ENCODE data around the gene BAAT.
"Not testable (repeated sequence)": the region's sequence is repeated elsewhere in the genome, so short reads cannot be mapped to it uniquely, and the experiment has no call there.

Gene BAAT

GRCh38 chr9:101384873-101385536 is at the start of gene BAAT:
BAAT (minus strand) TSS chr9:101385006; CDS start chr9:101371404, 13,602 bp downstream.
- not testable (repeated sequence) for H3K27me3 ChIP-seq, H3K4me3 ChIP-seq, H3K9ac ChIP-seq, H4K20me1 ChIP-seq, H3K4me1 ChIP-seq, H3K27ac ChIP-seq, H3K4me2 ChIP-seq
- H3K36me3 ChIP-seq: peaks cover 33% of the 10 kb centered on the region
- peaks cover 14% of the 10 kb centered on the region for H3K9me3 ChIP-seq

DNA sequence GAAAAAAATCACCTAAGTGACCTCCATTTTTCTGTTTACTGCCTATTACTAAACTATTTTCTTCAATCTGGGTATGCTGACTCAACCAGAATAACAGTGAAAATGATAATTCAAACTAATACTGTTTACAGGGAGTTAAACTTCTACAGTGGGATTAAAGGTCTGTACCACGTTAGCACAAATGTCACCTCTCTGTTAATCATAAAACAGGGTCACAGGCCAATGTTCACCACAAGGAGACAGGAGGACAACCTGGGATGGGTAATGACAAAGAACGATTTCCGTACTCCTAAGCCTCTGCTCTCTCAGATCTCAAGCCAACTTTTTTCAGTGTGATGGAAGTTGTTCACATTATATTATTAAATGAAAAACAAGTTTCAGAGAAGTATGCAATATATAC is 48.4 kb upstream of the BAAT start:
- Histone ChIP-seq H3K27ac (no peak overlapping the region), H3K9me3 (no peaks in the 10 kb centered on the region), H3K4me1 (no peaks in the 10 kb centered on the region), H3K9ac (no peak overlapping the region), H3K27me3 (no peaks in the 10 kb centered on the region), H4K20me1 (no peaks in the 10 kb centered on the region), H3K4me2 (no peak overlapping the region), H3K36me3 (no peaks in the 10 kb centered on the region), H3K4me3 (no peak overlapping the region)
- no peak for TF ChIP-seq Cebpa-rat (IDR thresholded peaks at IDR 0.05)

GRCh38 chr9:101432740-101433139 is 47.9 kb upstream of the BAAT start:
- H3K4me2 ChIP-seq: no peak overlapping the region
- no peak overlapping the region for H3K4me3 ChIP-seq
- TF ChIP-seq Cebpa-rat (IDR thresholded peaks at IDR 0.05): no peak
- no peak overlapping the region for H3K9ac ChIP-seq
- no peaks in the 10 kb centered on the region for H3K4me1 ChIP-seq
- no peaks in the 10 kb centered on the region for H3K27me3 ChIP-seq
- no peaks in the 10 kb centered on the region for H3K9me3 ChIP-seq
- no peaks in the 10 kb centered on the region for H3K36me3 ChIP-seq
- H3K27ac ChIP-seq: no peak overlapping the region
- H4K20me1 ChIP-seq: no peaks in the 10 kb centered on the region

- Histone ChIP-seq H4K20me1 (no peaks in the 10 kb centered on the region), H3K9ac (no peak overlapping the region), H3K4me3 (no peak overlapping the region), H3K27ac (no peak overlapping the region), H3K4me2 (no peak overlapping the region), H3K9me3 (no peaks in the 10 kb centered on the region), H3K27me3 (no peaks in the 10 kb centered on the region), H3K36me3 (no peaks in the 10 kb centered on the region), H3K4me1 (no peaks in the 10 kb centered on the region)
- TF ChIP-seq Cebpa-rat (IDR thresholded peaks at IDR 0.05): no peak
Observed at GRCh38 chr9:101432171-101432570, 47.4 kb upstream of the BAAT start.

- no peak overlapping the region for H3K4me2 ChIP-seq
- no peaks in the 10 kb centered on the region for H3K36me3 ChIP-seq
- no peaks in the 10 kb centered on the region for H3K9me3 ChIP-seq
- H3K4me1 ChIP-seq: no peaks in the 10 kb centered on the region
- no peak overlapping the region for H3K27ac ChIP-seq
- no peak for TF ChIP-seq Cebpa-rat (IDR thresholded peaks at IDR 0.05)
- no peaks in the 10 kb centered on the region for H4K20me1 ChIP-seq
- no peak overlapping the region for H3K4me3 ChIP-seq
- no peak overlapping the region for H3K9ac ChIP-seq
- no peaks in the 10 kb centered on the region for H3K27me3 ChIP-seq
Observed at GRCh38 chr9:101429736-101430135, 44.9 kb upstream of the BAAT start.

- no peaks in the 10 kb centered on the region for H3K4me1 ChIP-seq
- H3K27ac ChIP-seq: no peak overlapping the region
- peak; percentile 53; the same call in 1 of the 2 replicates for TF ChIP-seq Cebpa-rat (IDR thresholded peaks at IDR 0.05)
- no peak overlapping the region for H3K9ac ChIP-seq
- no peak overlapping the region for H3K4me3 ChIP-seq
- H4K20me1 ChIP-seq: no peaks in the 10 kb centered on the region
- no peaks in the 10 kb centered on the region for H3K27me3 ChIP-seq
- H3K4me2 ChIP-seq: no peak overlapping the region
- no peaks in the 10 kb centered on the region for H3K36me3 ChIP-seq
- no peaks in the 10 kb centered on the region for H3K9me3 ChIP-seq
Observed at GRCh38 chr9:101428909-101429308, 44.1 kb upstream of the BAAT start.

DNA sequence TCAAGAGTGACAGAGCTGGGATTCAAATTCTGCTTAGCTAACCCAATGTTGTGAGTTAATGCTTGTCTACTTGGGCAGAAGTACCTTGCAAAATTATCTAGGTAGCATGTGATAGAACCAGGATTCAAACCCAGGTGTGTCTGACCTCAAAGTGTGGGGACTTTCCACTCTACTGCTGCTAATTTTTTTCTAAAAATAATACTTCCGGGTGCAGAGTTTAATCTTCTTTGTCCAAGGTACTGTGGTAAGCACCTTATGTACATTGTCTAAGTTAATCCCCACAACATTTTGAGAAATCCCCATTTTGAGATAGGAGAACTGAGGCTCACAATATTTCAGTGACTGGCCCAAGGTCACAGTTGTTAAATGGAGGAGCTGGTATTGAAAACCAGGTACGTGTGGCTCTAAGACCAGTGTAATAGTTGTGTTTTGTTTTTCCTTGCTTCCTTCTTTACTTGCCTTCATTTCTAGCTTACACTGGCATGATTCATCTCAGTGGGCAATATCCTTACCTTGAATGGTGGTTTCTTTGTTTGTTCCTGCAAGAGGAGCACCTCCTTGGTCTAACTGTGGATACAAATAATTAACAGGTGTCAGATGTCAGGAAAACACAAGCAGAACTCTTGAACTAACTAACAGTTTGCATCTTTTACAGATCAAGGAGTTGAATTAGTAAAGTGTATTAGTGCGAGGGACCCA is 43.3 kb upstream of the BAAT start:
- H3K9ac ChIP-seq: no peak overlapping the region

DNA sequence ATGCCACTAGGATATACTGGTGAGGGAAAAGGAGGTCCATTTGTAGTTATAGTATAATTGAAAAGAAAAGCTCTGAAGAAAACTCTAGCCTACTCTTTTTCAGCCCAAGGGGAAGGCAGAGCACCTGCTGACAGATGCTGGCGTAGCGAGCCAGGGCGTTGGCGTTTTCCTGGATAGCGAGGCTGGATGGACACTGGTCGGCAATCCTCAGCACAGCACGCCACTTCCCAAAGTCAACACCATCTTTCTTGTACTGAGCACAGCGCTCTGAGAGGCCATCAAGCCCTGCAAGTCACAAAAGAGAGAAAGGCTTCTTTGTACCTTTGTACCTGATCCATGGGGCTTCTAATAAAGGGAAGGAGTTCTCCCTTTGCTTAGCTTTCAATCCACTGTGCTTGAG is 42.6 kb upstream of the BAAT start:
- Histone ChIP-seq H3K36me3 (no peaks in the 10 kb centered on the region), H3K27ac (no peak overlapping the region), H3K4me3 (no peak overlapping the region), H3K4me1 (no peaks in the 10 kb centered on the region), H3K27me3 (no peaks in the 10 kb centered on the region), H3K9ac (no peak overlapping the region), H3K4me2 (no peak overlapping the region), H3K9me3 (no peaks in the 10 kb centered on the region), H4K20me1 (no peaks in the 10 kb centered on the region)
- no peak for TF ChIP-seq Cebpa-rat (IDR thresholded peaks at IDR 0.05)

More for the DNA sequence above, 43.3 kb upstream of the BAAT start:
- no peaks in the 10 kb centered on the region for H3K27me3 ChIP-seq
- no peak overlapping the region for H3K4me2 ChIP-seq
- H3K4me1 ChIP-seq: no peaks in the 10 kb centered on the region
- H4K20me1 ChIP-seq: no peaks in the 10 kb centered on the region
- H3K4me3 ChIP-seq: no peak overlapping the region
- TF ChIP-seq Cebpa-rat (IDR thresholded peaks at IDR 0.05): no peak
- H3K9me3 ChIP-seq: no peaks in the 10 kb centered on the region
- no peak overlapping the region for H3K27ac ChIP-seq
- no peaks in the 10 kb centered on the region for H3K36me3 ChIP-seq

GRCh38 chr9:101421653-101422065 is 36.9 kb upstream of the BAAT start:
- Histone ChIP-seq H3K27ac (no peak overlapping the region), H4K20me1 (peaks cover 13% of the 10 kb centered on the region; the same call in 1 of the 2 replicates), H3K9ac (no peak overlapping the region), H3K4me1 (peaks cover 11% of the 10 kb centered on the region), H3K4me3 (no peak overlapping the region), H3K27me3 (no peaks in the 10 kb centered on the region), H3K4me2 (no peak overlapping the region), H3K36me3 (no peaks in the 10 kb centered on the region), H3K9me3 (no peaks in the 10 kb centered on the region)
- TF ChIP-seq Cebpa-rat (IDR thresholded peaks at IDR 0.05): no peak

- peaks cover 12% of the 10 kb centered on the region; the same call in 1 of the 2 replicates for H3K9me3 ChIP-seq
- H4K20me1 ChIP-seq: peaks cover 13% of the 10 kb centered on the region; the same call in 1 of the 2 replicates
- H3K27ac ChIP-seq: no peak overlapping the region
- peaks cover 9% of the 10 kb centered on the region; the same call in 1 of the 2 replicates for H3K36me3 ChIP-seq
- H3K4me1 ChIP-seq: peaks cover 11% of the 10 kb centered on the region
- no peak for TF ChIP-seq Cebpa-rat (IDR thresholded peaks at IDR 0.05)
- H3K4me3 ChIP-seq: no peak overlapping the region
- no peak overlapping the region for H3K4me2 ChIP-seq
- H3K27me3 ChIP-seq: no peaks in the 10 kb centered on the region
- H3K9ac ChIP-seq: no peak overlapping the region
Observed at GRCh38 chr9:101419863-101420262, 35.1 kb upstream of the BAAT start.
